Endothelial cell of umbilical vein (primary cell): Measurements from ENCODE around the gene TM6SF1.

Experiments used
- EZH2 ChIP-seq: IDR thresholded peaks from 2 replicates; pipeline ENCODE4 v1.6.1; 2012; ENCODE audit warnings: borderline replicate concordance, low read depth, mild to moderate bottlenecking, moderate library complexity, low read length, inconsistent platforms; ENCODE audit not compliant: severe bottlenecking
- JUN ChIP-seq: IDR thresholded peaks from 2 replicates; pipeline ENCODE4 v1.6.1; 2011; ENCODE audit warnings: borderline replicate concordance, low read depth; ENCODE audit not compliant: insufficient read length, insufficient read depth
- POLR2A ChIP-seq: IDR thresholded peaks from 2 replicates; pipeline ENCODE4 v1.6.1; 2012; ENCODE audit warnings: low read depth, mild to moderate bottlenecking, control low read depth, low read length
- TF ChIP-seq, protein P1 (sequence below), 2 donors: IDR thresholded peaks; 1 replicate in 1 of 2; 2 replicates in 1 of 2; pipeline ENCODE4 v1.5.1; 2011; ENCODE audit warnings: low read length in 2 of 2, mild to moderate bottlenecking in 2 of 2, moderate library complexity in 2 of 2, control low read depth in 1 of 2, inconsistent platforms in 1 of 2, low read depth in 1 of 2; ENCODE audit not compliant: insufficient read depth in 1 of 2; ENCODE audit errors: extremely low read depth in 1 of 2

DNA sequence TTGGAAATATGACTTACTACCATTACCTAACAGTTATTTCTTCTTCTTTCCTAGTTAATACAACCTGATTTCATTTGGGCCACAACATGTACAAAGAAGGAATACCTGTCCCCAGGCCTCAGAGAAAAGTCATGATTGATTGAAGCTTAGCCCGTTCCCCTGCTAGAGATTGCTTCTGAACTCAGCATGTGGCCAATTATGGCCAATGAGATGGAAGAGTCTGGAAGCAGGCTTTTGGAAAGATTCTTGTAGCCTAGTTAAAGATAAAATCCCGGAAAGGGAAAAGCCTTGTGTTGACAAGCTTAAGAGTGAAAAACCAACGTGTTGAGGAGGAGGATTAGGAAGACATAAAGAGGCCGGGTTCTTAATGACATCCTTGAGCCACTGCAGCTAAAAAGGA, 17.0 kb upstream of the TM6SF1 start:
- no peak for TF ChIP-seq POLR2A
- no peak for TF ChIP-seq JUN
- TF ChIP-seq EZH2, result no peak
- TF ChIP-seq, protein P1, sequence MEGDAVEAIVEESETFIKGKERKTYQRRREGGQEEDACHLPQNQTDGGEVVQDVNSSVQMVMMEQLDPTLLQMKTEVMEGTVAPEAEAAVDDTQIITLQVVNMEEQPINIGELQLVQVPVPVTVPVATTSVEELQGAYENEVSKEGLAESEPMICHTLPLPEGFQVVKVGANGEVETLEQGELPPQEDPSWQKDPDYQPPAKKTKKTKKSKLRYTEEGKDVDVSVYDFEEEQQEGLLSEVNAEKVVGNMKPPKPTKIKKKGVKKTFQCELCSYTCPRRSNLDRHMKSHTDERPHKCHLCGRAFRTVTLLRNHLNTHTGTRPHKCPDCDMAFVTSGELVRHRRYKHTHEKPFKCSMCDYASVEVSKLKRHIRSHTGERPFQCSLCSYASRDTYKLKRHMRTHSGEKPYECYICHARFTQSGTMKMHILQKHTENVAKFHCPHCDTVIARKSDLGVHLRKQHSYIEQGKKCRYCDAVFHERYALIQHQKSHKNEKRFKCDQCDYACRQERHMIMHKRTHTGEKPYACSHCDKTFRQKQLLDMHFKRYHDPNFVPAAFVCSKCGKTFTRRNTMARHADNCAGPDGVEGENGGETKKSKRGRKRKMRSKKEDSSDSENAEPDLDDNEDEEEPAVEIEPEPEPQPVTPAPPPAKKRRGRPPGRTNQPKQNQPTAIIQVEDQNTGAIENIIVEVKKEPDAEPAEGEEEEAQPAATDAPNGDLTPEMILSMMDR (IDR thresholded peaks at IDR 0.05; ENCODE audit: extremely low read depth in 1 of 2, insufficient read depth in 1 of 2, low read depth in 1 of 2, low read length in 2 of 2), result no peak
